GM12875 (cell line): ENCODE results near the gene OR12D1.
"Not testable (repeated sequence)": the region's sequence is repeated elsewhere in the genome, so short reads cannot be mapped to it uniquely, and the experiment has no call there.

ENCODE experiments used
- H3K4me3 ChIP-seq: one replicate; pipeline ENCODE4 v1.5.1; 2011; ENCODE audit warnings: low read depth, low read length, control low read depth
- TF ChIP-seq, protein P1 (sequence below): IDR thresholded peaks from 2 replicates; pipeline ENCODE4 v1.5.1; 2011; ENCODE audit warnings: low read depth, mild to moderate bottlenecking, control low read depth, inconsistent platforms, low read length, moderate library complexity, borderline replicate concordance; ENCODE audit not compliant: insufficient read depth

Gene OR12D1

DNA sequence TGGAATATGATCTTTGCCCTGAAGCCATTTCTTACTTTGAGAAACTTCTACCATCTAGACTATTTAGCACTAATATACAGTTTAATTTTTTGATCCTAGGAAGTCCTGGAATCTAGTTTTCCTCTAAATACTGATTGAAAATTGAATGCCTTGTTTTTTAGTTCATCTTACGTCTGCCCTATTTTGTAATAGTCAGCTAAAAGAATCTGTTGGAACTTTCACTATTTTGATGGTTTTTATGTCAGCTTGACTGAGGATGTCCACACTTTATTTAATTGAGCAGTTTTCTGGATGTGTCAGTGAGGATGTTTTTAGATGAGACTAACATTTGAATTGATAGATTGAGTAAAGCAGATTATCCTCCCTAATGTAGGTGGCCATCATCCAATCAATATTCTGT lies 10.9 kb upstream of the OR12D1 start:
- TF ChIP-seq, protein P1, sequence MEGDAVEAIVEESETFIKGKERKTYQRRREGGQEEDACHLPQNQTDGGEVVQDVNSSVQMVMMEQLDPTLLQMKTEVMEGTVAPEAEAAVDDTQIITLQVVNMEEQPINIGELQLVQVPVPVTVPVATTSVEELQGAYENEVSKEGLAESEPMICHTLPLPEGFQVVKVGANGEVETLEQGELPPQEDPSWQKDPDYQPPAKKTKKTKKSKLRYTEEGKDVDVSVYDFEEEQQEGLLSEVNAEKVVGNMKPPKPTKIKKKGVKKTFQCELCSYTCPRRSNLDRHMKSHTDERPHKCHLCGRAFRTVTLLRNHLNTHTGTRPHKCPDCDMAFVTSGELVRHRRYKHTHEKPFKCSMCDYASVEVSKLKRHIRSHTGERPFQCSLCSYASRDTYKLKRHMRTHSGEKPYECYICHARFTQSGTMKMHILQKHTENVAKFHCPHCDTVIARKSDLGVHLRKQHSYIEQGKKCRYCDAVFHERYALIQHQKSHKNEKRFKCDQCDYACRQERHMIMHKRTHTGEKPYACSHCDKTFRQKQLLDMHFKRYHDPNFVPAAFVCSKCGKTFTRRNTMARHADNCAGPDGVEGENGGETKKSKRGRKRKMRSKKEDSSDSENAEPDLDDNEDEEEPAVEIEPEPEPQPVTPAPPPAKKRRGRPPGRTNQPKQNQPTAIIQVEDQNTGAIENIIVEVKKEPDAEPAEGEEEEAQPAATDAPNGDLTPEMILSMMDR = no peak
- H3K4me3 ChIP-seq = no peak overlapping the region

DNA sequence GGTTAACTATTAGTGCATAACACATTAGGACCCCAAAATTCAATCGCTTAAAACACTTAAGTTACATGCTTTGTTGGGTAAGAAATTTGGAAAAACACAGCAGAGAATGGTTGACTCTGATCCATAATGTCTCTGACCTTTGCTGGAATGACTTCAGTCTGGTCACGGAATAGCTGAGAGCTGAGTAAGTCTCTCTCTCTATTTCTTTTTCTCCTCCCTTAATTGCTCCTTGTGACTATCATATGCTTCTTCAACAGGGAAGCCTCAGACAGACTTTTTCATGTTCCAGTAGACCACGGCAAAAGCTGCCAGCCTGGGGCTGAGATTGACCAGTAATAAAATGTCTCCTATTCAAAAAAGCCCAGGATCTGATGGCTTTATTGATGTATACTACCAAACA lies 4.8 kb downstream of the OR12D1 start:
- TF ChIP-seq, protein P1 = no peak
- no peak overlapping the region for H3K4me3 ChIP-seq

DNA sequence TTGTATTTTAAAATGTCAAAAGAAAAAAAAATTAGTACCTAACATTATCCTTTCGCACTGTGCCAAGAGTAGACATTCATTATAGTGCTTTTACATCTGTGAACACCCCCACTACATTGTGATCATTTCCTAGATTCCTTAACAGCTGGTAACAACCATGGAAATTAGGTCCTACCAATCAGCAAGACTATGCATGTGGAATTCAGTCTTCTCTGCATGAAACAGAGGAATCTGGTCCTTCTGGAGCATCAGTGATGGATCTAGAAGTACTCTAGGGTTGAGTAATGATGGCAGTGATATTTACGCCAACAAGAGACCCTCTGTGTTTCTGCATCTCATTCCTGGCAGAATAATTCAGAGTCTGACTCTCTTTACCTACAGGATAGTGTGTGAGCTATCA lies 9.4 kb downstream of the OR12D1 start:
- H3K4me3 ChIP-seq = no peak overlapping the region
- TF ChIP-seq, protein P1 = no peak

DNA sequence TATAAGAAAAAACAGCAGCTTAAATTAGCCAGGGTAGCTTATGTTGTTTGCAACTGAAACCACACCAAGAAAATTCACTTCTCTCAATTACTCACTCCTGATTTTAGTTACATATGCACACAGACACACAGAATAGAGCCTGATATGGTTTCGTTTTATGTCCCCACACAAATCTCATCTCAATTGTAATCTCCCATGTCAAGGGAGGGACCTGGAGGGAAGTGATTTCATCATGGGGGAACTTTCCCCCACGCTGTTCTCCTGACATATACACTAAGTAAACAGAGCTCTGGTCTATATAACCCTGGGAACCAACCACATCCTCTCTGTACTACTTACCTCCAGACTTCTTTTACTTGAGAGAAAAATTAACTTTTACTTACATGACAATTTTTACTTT lies 9.8 kb downstream of the OR12D1 start:
- TF ChIP-seq, protein P1 = no peak
- no peak overlapping the region for H3K4me3 ChIP-seq

DNA sequence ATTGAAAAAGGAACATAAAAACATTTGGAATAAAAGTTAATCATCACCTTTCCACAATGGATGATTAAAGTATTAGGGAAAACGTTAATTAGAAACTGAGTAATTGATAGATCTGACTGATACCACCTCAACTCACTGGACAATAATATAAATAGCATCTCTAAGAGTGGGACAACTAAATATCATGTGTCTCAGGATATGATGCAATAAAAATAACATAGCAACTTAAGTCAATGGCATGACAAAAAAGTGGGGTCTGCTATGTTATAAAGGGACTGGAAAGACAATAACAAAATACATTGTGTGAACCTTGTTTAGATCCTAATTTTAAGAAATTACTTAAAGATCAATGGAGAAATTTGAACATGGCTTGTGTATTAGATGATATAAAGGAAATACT lies 10.3 kb downstream of the OR12D1 start:
- no peak overlapping the region for H3K4me3 ChIP-seq
- TF ChIP-seq, protein P1 = no peak

DNA sequence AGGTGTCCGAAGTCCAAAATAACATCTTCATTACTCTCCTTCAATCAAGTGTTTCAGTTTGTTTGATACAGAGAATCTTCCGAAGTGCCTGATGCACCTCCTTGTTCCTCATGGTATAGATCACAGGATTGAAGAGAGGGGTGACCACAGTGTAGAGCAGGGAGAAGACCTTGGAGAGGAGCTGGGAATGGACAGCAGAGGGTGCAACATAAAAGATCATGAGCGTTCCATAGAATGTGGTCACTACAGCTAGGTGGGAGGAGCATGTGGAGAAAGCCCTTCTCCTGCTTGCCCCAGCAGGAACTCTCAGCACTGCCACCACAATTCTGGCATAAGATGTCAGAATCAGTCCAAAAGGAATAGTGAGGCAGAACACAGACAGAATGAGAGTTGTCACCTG lies 11.9 kb downstream of the OR12D1 start:
- TF ChIP-seq, protein P1 = no peak
- H3K4me3 ChIP-seq = no peak overlapping the region

DNA sequence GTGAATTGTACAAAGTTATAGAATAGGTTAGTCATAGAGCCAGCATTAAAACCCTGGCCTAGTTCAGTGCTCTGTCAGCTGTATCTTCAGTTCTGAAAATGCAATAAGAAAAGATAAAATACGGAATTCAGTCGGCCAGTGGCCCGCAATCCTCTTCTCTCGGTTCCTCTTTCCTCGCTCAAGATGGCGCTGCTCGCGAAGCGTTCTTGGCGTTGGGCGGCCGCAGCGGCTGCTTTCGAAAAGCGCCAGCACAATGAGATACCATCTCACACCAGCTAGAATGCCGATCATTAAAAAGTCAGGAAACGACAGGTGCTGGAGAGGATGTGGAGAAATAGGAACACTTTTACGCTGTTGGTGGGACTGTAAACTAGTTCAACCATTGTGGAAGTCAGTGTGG lies 22.0 kb downstream of the OR12D1 start:
- H3K4me3 ChIP-seq = not testable (repeated sequence)

DNA sequence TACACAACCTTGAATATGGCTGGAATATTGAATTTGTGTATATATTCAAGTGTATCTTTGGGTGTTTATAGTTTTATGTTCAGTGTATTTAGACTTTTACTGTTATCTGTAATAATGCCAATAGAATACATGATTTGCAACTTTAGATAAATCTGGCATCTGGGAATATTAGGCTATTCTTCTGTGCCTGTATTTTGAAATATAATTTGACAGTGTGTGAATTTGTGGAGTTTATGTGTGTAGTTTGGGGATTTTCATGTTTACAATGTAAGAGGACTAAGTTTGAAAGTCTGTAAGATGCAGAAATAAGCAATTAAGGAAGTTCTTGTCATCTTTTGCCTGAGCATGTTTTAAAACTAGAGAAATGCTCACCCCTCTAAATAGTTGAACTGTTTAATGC lies 24.3 kb downstream of the OR12D1 start, which contains the start of gene OR10C1:
Gene OR10C1 (plus strand): TSS at position 301 of the 400 bp plus-strand sequence. CDS start 710 bp downstream, outside the sequence.
- no peak within 1 kb of the TSS for H3K4me3 ChIP-seq
- TF ChIP-seq, protein P1 = no peak
